GM19239 (cell line): ENCODE data around the gene ATP6V1D.
A peak's percentile ranks its signal among the peaks of the same experiment; 100 is the strongest.

Experiments used
- DNase-seq: peaks from one replicate; pipeline ENCODE4 v3.0.0; 2011; ENCODE audit warnings: low spot score; ENCODE audit not compliant: insufficient read length
- FAIRE-seq: peaks from 2 replicates; lab custom pipeline; 2011; peaks lifted over from hg19 to GRCh38; lab: Jason Lieb, UNC

ATP6V1D gene

GRCh38 chr14:67311868-67312267 lies 47.7 kb downstream of the ATP6V1D start:
- FAIRE-seq (peak; percentile 59), DNase-seq (no peak)
